22Rv1 (cell line): ENCODE results near the gene GRN.

ENCODE experiments used
- H3K27ac ChIP-seq: fragments of 450-650 bp; 2 replicates; pipeline ENCODE4 v1.5.1; 2017
- ZFX ChIP-seq: fragments of 450-650 bp; IDR thresholded peaks from 2 replicates; pipeline ENCODE4 v1.6.1; 2017; ENCODE audit warnings: antibody characterized with exemption, borderline replicate concordance
- TF ChIP-seq, protein P1 (sequence below): fragments of 450-650 bp; IDR thresholded peaks from 2 replicates; pipeline ENCODE4 v1.5.1; 2017; ENCODE audit warnings: mild to moderate bottlenecking

The GRN gene

DNA sequence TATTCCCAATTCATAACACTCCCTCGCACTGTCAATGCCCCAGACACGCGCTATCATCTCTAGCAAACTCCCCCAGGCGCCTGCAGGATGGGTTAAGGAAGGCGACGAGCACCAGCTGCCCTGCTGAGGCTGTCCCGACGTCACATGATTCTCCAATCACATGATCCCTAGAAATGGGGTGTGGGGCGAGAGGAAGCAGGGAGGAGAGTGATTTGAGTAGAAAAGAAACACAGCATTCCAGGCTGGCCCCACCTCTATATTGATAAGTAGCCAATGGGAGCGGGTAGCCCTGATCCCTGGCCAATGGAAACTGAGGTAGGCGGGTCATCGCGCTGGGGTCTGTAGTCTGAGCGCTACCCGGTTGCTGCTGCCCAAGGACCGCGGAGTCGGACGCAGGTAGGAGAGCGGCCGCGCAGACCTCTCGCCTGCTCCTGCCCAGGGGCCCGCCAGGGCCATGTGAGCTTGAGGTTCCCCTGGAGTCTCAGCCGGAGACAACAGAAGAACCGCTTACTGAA, at the start of gene GRN:
TSS of gene GRN (plus strand) at position 364 of the 515 bp plus-strand sequence. CDS start 3,863 bp downstream, outside the sequence.
- H3K27ac ChIP-seq = peak within 1 kb of the TSS; percentile 55
- no peak for TF ChIP-seq ZFX
- TF ChIP-seq, protein P1, sequence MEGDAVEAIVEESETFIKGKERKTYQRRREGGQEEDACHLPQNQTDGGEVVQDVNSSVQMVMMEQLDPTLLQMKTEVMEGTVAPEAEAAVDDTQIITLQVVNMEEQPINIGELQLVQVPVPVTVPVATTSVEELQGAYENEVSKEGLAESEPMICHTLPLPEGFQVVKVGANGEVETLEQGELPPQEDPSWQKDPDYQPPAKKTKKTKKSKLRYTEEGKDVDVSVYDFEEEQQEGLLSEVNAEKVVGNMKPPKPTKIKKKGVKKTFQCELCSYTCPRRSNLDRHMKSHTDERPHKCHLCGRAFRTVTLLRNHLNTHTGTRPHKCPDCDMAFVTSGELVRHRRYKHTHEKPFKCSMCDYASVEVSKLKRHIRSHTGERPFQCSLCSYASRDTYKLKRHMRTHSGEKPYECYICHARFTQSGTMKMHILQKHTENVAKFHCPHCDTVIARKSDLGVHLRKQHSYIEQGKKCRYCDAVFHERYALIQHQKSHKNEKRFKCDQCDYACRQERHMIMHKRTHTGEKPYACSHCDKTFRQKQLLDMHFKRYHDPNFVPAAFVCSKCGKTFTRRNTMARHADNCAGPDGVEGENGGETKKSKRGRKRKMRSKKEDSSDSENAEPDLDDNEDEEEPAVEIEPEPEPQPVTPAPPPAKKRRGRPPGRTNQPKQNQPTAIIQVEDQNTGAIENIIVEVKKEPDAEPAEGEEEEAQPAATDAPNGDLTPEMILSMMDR = no peak

DNA sequence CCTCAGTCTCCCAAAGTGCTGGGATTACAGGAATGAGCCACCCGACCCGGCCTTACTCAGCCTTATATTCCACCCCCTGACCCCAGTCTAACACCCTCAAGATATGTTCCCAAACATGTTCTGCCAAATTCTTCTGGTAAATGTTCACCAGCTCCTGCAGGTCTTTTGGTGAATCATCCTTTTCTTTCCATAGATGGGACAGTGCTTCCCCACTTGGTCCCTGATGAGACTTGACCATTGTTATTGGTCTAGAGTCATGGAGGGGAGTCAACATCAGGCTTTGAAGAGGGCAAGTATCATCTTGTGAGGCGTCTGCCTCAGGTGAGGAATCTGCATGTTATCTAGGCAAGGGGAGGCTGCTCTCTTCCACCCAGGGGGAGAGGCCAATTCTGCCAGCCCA, 47.1 kb upstream of the GRN start:
- H3K27ac ChIP-seq = no peak overlapping the region
- no peak for TF ChIP-seq ZFX
- TF ChIP-seq, protein P1 = no peak

DNA sequence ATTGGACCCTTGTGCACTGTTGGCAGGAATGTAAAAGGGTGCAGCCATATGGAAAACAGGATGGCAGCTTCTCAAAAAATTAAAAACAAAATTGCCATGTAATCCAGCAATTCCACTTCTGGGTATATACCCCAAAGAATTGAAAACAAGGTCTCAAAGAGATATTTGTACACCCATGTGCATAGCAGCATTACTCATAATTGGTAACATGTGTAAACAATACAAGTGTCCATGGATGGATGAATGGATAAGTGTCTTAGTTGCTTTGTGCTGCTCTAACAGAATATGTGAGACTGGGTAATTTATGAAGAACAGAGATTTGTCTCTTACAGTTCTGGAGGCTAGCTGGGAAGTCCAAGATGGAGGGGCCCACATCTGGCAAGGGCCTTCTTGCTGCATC, 40.5 kb upstream of the GRN start:
- no peak for TF ChIP-seq ZFX
- TF ChIP-seq, protein P1 = no peak
- H3K27ac ChIP-seq = no peak overlapping the region

DNA sequence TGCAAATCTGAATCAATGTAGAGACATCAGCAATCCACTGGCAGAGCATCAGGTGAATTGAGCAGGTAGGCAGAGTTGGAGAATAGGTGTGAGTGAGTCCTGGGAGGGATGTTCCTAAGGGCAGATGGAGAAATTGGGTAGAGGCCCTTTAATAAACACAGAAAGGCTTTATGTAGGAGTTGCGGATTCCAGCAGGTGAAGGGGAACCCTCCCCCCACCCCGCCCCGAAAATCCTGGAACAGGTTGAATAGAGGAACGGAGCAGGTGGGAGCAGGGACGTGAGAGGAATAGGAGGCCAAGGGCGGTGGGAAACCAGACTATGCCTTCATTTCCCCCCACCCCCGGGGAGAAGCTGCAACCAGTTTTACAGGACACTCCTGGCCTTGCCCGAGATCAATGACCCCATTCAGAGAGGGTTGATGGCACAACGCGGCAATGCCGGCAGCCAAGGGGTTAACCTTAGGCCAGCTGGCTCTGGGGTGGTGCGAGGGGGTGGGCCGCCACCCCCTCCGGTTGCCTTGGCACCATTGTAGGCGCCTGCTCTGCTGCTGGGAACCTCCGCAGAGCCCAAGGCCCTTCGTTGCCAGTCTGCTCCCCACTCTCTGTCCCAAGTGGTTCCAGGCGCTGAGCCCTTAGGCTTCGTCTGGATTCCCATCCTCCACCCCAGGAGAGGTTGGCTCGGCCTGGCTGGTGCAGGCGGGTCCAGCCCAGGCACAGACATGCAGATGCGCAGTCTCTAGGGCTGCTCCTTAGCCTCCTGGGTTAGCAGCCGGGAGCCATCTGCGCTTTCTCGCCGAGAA, 37.5 kb upstream of the GRN start:
- peak overlapping the region; percentile 42; the same call in 1 of the 2 replicates for H3K27ac ChIP-seq
- no peak for TF ChIP-seq ZFX
- TF ChIP-seq, protein P1 = no peak

DNA sequence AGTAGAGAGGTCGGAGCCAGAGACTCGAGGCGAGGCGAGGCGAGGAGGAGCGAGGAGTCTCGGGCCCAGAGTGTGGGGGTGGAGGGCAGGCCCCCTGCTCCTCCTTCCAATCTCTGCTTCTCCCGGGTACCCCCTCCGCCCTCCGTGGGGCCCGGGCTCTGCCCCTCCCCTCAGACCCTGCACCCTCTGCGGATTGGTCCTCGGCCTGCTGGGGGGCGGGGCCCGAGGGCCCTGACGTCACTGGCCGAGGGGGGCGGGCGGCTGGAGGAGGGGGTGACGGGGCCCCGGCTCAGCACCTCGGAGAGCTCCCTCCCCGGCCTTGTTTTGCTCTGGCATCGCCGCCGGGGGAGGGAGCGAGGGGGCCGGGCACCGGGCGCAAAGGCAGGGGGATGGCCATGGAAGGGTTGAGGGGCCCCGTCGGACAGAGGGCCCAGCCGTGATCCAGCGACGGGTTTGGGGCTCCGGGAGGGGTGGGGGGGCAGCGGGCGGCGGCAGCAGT, 36.7 kb upstream of the GRN start, which contains the start of gene RUNDC3A:
TSS of gene RUNDC3A (plus strand) at position 282 of the 499 bp plus-strand sequence. CDS start 232 bp downstream, outside the sequence.
- H3K27ac ChIP-seq = peak within 1 kb of the TSS; percentile 42; the same call in 1 of the 2 replicates
- TF ChIP-seq, protein P1 = no peak
- no peak for TF ChIP-seq ZFX

DNA sequence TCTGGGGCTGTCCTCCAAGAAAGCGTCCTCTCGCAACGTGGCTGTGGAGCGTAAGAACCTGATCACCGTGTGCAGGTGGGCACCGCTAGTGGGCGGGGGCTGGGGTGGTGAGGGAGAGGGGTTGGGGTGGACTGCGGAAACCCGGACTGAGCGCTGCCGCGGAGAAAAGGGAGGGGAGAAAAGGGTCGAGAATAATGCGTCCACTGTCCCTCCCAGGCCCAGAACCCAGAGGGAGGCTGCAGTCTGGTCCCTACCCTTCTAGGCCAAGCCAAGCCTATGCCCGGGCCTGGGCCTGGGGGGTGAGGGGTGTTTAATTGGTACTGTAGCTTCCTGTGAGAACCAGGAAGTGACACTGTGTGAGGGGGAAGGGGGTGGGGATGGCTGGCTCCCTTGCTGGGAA, 36.2 kb upstream of the GRN start:
- H3K27ac ChIP-seq = no peak overlapping the region
- no peak for TF ChIP-seq ZFX
- TF ChIP-seq, protein P1 = no peak

DNA sequence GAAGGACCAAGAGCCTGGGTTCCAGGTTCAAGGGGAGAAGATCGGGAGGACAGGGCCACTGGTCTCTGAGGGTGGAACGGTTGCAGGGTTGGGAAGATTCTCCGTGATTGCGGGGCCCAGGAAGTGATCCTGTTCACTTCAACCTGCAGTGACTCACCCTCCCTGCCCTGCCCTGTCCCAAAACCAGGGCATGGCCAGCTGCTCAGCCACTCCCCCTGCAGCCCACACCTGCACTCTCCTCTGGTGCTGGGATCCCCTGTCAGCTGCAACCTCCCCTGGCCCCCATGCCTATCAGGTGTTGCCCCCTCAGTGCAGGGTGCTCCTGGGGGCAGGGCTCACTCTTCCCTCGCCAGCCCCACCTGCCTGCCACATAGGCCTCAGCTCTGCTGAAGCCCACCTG, 35.6 kb upstream of the GRN start:
- no peak overlapping the region for H3K27ac ChIP-seq
- TF ChIP-seq, protein P1 = no peak
- no peak for TF ChIP-seq ZFX
